IMR-90 (cell line): Measurements from ENCODE around the gene ZNF554. TPM values are rescaled to one million over a fixed set of nuclear protein-coding genes. Genes with fewer than 3 reads are reported as not detected.

Source experiments
- ATAC-seq: fragments of 200-7000 bp; cut with Tn5 transposase; 2 replicates; pipeline ENCODE4 v1.9.1; 2020; ENCODE audit warnings: low read depth, mild to moderate bottlenecking, moderate library complexity
- BruUV-seq: library from RNA; stranded (reverse); fragments of 400-500 nt; replicated peaks from 2 replicates; lab custom pipeline; 2021; lab: Mats Ljungman, UMichigan
- CTCF ChIA-PET: fragments of 300-600 bp; formaldehyde crosslinking; extraction: SDS; loops from one replicate; lab custom pipeline; 2021; ENCODE audit warnings: antibody characterized with exemption; lab: Yijun Ruan, JAX
- POLR2A ChIA-PET: fragments of 300-600 bp; sonication (Branson Sonifier 250); formaldehyde crosslinking; loops from one replicate; lab custom pipeline; 2022; ENCODE audit warnings: antibody characterized with exemption; ENCODE audit not compliant: unreplicated experiment; lab: Charles Lee
- DNase-seq: peaks from one replicate; pipeline ENCODE4 v3.0.0; 2013
- H2AFZ ChIP-seq: replicated peaks from 2 replicates; pipeline ENCODE3; 2013; ENCODE audit warnings: low read length, mild to moderate bottlenecking; ENCODE audit not compliant: poor library complexity
- H2AK5ac ChIP-seq: 2 replicates; pipeline ENCODE4 v1.6.1; 2013; ENCODE audit warnings: low read depth, low read length, inconsistent platforms
- H2AK9ac ChIP-seq: replicated peaks from 2 replicates; pipeline ENCODE3; 2013; ENCODE audit warnings: mild to moderate bottlenecking, low read depth, low read length, moderate library complexity; ENCODE audit not compliant: poor library complexity
- H2BK120ac ChIP-seq: 2 replicates; pipeline ENCODE4 v1.6.1; 2013; ENCODE audit warnings: low read depth, low read length, inconsistent platforms
- H2BK15ac ChIP-seq: 3 replicates; pipeline ENCODE4 v1.6.1; 2013; ENCODE audit warnings: low read depth, low read length, inconsistent platforms
- H2BK20ac ChIP-seq: 2 replicates; pipeline ENCODE4 v1.6.1; 2013; ENCODE audit warnings: low read depth, mild to moderate bottlenecking, inconsistent platforms, low read length, moderate library complexity
- H2BK5ac ChIP-seq: 2 replicates; pipeline ENCODE4 v1.6.1; 2013; ENCODE audit warnings: mild to moderate bottlenecking, low read depth, low read length, inconsistent platforms; ENCODE audit not compliant: poor library complexity, severe bottlenecking
- H3K14ac ChIP-seq: replicated peaks from 2 replicates; pipeline ENCODE4 v1.6.1; 2013; ENCODE audit warnings: low read depth, low read length, inconsistent platforms
- H3K18ac ChIP-seq: 2 replicates; pipeline ENCODE4 v1.6.1; 2013; ENCODE audit warnings: low read depth, low read length, control low read depth
- H3K23ac ChIP-seq: 2 replicates; pipeline ENCODE4 v1.6.1; 2013; ENCODE audit warnings: low read depth, low read length, inconsistent platforms
- H3K27ac ChIP-seq: 2 replicates; pipeline ENCODE4 v1.5.1; 2013; ENCODE audit warnings: mild to moderate bottlenecking, control low read depth, low read length; ENCODE audit not compliant: insufficient read depth
- H3K27me3 ChIP-seq: 2 replicates; pipeline ENCODE4 v1.6.1; 2013; ENCODE audit warnings: low read length; ENCODE audit not compliant: control insufficient read depth, insufficient read depth
- H3K36me3 ChIP-seq: 2 replicates; pipeline ENCODE4 v1.6.1; 2013; ENCODE audit warnings: low read length, mixed read lengths; ENCODE audit not compliant: control insufficient read depth, insufficient read depth
- H3K4ac ChIP-seq: 2 replicates; pipeline ENCODE4 v1.6.1; 2013; ENCODE audit warnings: low read depth, low read length, inconsistent platforms
- H3K4me1 ChIP-seq: 2 replicates; pipeline ENCODE4 v1.6.1; 2013; ENCODE audit warnings: low read length, mixed read lengths; ENCODE audit not compliant: control insufficient read depth, insufficient read depth
- H3K4me2 ChIP-seq: 2 replicates; pipeline ENCODE4 v1.6.1; 2013; ENCODE audit warnings: low read depth, mild to moderate bottlenecking, control low read depth, low read length, moderate library complexity
- H3K4me3 ChIP-seq: 2 replicates; pipeline ENCODE4 v1.5.1; 2013; ENCODE audit warnings: low read depth, mild to moderate bottlenecking, control low read depth, low read length, moderate library complexity; ENCODE audit not compliant: insufficient read depth
- H3K56ac ChIP-seq: 2 replicates; pipeline ENCODE4 v1.6.1; 2013; ENCODE audit warnings: low read length, inconsistent platforms; ENCODE audit not compliant: insufficient read depth; ENCODE audit errors: extremely low read depth
- H3K79me1 ChIP-seq, 2 experiments: 2 replicates each; pipeline ENCODE4 v1.6.1; 2013; ENCODE audit warnings: low read length in 2 of 2, inconsistent platforms in 1 of 2, low read depth in 1 of 2
- H3K9ac ChIP-seq: 2 replicates; pipeline ENCODE4 v1.6.1; 2013; ENCODE audit warnings: low read depth, low read length, control low read depth
- H3K9me1 ChIP-seq: 2 replicates; pipeline ENCODE4 v1.6.1; 2013; ENCODE audit warnings: low read length, inconsistent platforms; ENCODE audit not compliant: insufficient read depth
- H3K9me3 ChIP-seq: 2 replicates; pipeline ENCODE4 v1.6.1; 2013; ENCODE audit warnings: low read length; ENCODE audit not compliant: control insufficient read depth, insufficient read depth
- H4K20me1 ChIP-seq: 2 replicates; pipeline ENCODE4 v1.6.1; 2013; ENCODE audit warnings: low read length, inconsistent platforms; ENCODE audit not compliant: insufficient read depth
- H4K5ac ChIP-seq: 2 replicates; pipeline ENCODE4 v1.6.1; 2013; ENCODE audit warnings: mild to moderate bottlenecking, low read depth, low read length, control low read depth
- H4K8ac ChIP-seq, 2 experiments: 2 replicates each; pipeline ENCODE4 v1.6.1; 2013; ENCODE audit warnings: low read depth in 2 of 2, low read length in 2 of 2, control low read depth in 1 of 2, inconsistent platforms in 1 of 2
- H4K91ac ChIP-seq: 2 replicates; pipeline ENCODE4 v1.6.1; 2013; ENCODE audit warnings: low read depth, low read length, inconsistent platforms; ENCODE audit not compliant: insufficient read depth
- BHLHE40 ChIP-seq: fragments of 150-350 bp; IDR thresholded peaks from 2 replicates; pipeline ENCODE4 v1.6.1; 2016; ENCODE audit warnings: mild to moderate bottlenecking, low read depth, low read length
- CEBPB ChIP-seq: IDR thresholded peaks from 2 replicates; pipeline ENCODE4 v1.6.1; 2012; ENCODE audit warnings: low read depth, low read length, improper control_type of control experiment
- CHD1 ChIP-seq: IDR thresholded peaks from 2 replicates; pipeline ENCODE4 v1.6.1; 2012; ENCODE audit warnings: low read depth, low read length, improper control_type of control experiment
- FOS ChIP-seq: fragments of 150-350 bp; IDR thresholded peaks from 2 replicates; pipeline ENCODE4 v1.6.1; 2016; ENCODE audit warnings: low read depth, low read length
- MAFK ChIP-seq: IDR thresholded peaks from 2 replicates; pipeline ENCODE4 v1.6.1; 2012; ENCODE audit warnings: low read depth, low read length, improper control_type of control experiment
- MAZ ChIP-seq: IDR thresholded peaks from 2 replicates; pipeline ENCODE4 v1.6.1; 2012; ENCODE audit warnings: low read depth, mild to moderate bottlenecking, low read length, improper control_type of control experiment, moderate library complexity, borderline replicate concordance
- MXI1 ChIP-seq: IDR thresholded peaks from 2 replicates; pipeline ENCODE4 v1.6.1; 2012; ENCODE audit warnings: low read depth, mild to moderate bottlenecking, low read length, moderate library complexity, borderline replicate concordance
- NFE2L2 ChIP-seq: fragments of 150-350 bp; IDR thresholded peaks from 2 replicates; pipeline ENCODE4 v1.6.1; 2016; ENCODE audit warnings: low read depth, mild to moderate bottlenecking, low read length
- POLR2A ChIP-seq: IDR thresholded peaks from 2 replicates; pipeline ENCODE4 v1.6.1; 2012; ENCODE audit warnings: mild to moderate bottlenecking, low read depth, low read length
- RAD21 ChIP-seq: IDR thresholded peaks from 2 replicates; pipeline ENCODE4 v1.6.1; 2012; ENCODE audit warnings: low read length, improper control_type of control experiment
- RCOR1 ChIP-seq: IDR thresholded peaks from 2 replicates; pipeline ENCODE4 v1.6.1; 2012; ENCODE audit warnings: mild to moderate bottlenecking, low read length, improper control_type of control experiment; ENCODE audit not compliant: insufficient replicate concordance
- RFX5 ChIP-seq: IDR thresholded peaks from 2 replicates; pipeline ENCODE4 v1.8.0; 2012; ENCODE audit warnings: low read depth, mild to moderate bottlenecking, low read length, moderate library complexity
- SMC3 ChIP-seq: fragments of 150-350 bp; IDR thresholded peaks from 2 replicates; pipeline ENCODE4 v1.6.1; 2016; ENCODE audit warnings: low read depth, mild to moderate bottlenecking, antibody characterized with exemption, low read length, moderate library complexity
- WGBS, 2 experiments: methylation state at CpG; one replicate each; pipeline versions ENCODE4 v1.1.5 to v1.1.7; 2013; ENCODE audit warnings: missing lambda C conversion rate in 2 of 2; ENCODE audit not compliant: insufficient read length in 1 of 2; ENCODE audit errors: extremely low coverage in 2 of 2; 5-methylcytosine and 5-hydroxymethylcytosine counted together
- dilution Hi-C: fragments of 300-500 bp; cut with HindIII; formaldehyde crosslinking; loops from one replicate; pipeline ENCODE4 v1.14.3; 2018; ENCODE audit warnings: low sequenced_read_pairs; ENCODE audit not compliant: unreplicated experiment
- in situ Hi-C: fragments of 300-500 bp; cut with MboI; formaldehyde crosslinking; loops from 3 replicates; pipeline ENCODE4 v1.14.3; 2019; ENCODE audit warnings: low sequenced_read_pairs, inconsistent platforms, mixed read lengths
- intact Hi-C: fragments of 100-400 bp; cut with micrococcal nuclease; formaldehyde crosslinking; loops from 2 replicates; pipeline ENCODE4 v1.10.0; 2022
- polyA plus RNA-seq, 3 experiments: library from polyadenylated mRNA; depleted of rRNA; stranded (reverse); fragments of >200 nt; gene quantifications; 2 replicates each; pipeline ENCODE4 v1.2.3, GENCODE V29; 2012; ENCODE audit warnings: low replicate concordance in 1 of 3
- total RNA-seq: library from RNA; depleted of rRNA; stranded (reverse); fragments of >200 nt; gene quantifications from 2 replicates; pipeline ENCODE4 v1.2.3, GENCODE V29; 2012
- TF ChIP-seq, protein P1 (sequence below): fragments of 150-350 bp; IDR thresholded peaks from 2 replicates; pipeline ENCODE4 v1.6.1; 2017; ENCODE audit warnings: mild to moderate bottlenecking, antibody characterized with exemption, low read length, low read depth
- TF ChIP-seq, protein P2 (sequence below): fragments of 150-350 bp; IDR thresholded peaks from 2 replicates; pipeline ENCODE4 v1.6.1; 2016; ENCODE audit warnings: low read depth, mild to moderate bottlenecking, low read length, moderate library complexity, borderline replicate concordance
- TF ChIP-seq, protein P3 (sequence below): conservative IDR thresholded peaks from 2 replicates; pipeline ENCODE4 v1.5.1; 2012; ENCODE audit warnings: mild to moderate bottlenecking, low read depth, low read length, improper control_type of control experiment

Gene ZNF554
- total and polyA plus RNA-seq, 2 of the 4 experiments (the other 2 are of a cell fraction) = 1.5 to 3.0 TPM

DNA sequence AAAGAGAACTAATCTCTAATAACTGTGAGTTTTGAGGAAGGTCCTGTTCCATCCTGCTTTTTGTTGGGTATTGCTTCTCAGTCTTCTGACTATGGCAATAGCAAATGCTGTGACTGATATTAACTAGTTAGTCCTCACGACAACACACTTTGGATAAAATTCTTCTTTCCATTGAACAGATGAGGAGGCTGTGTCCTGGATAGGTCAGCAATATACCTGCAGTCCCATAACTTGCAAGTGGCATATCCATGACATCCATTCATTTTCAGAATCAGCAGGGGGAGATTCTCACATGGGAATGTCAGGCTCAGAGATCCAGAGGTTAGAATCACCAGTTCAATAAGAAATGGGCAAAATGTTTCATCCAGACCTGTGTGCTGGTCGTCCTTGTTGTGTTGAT lies 7.4 kb downstream of the ZNF554 start:
- Histone ChIP-seq H3K4me1 (no peaks in the 10 kb centered on the region), H3K18ac (no peak overlapping the region), H2BK15ac (no peak overlapping the region), H3K56ac (no peak overlapping the region), H3K9me1 (no peaks in the 10 kb centered on the region), H4K91ac (no peak overlapping the region), H2BK20ac (no peak overlapping the region), H3K4me3 (no peak overlapping the region), H3K4me2 (no peak overlapping the region), H3K27ac (no peak overlapping the region), H2AK5ac (no peak overlapping the region), H3K9me3 (peaks cover 37% of the 10 kb centered on the region), H2AFZ (no peak overlapping the region), H4K8ac (no peak overlapping the region), H2AK9ac (no peak overlapping the region), H3K36me3 (peaks cover 21% of the 10 kb centered on the region; the same call in 1 of the 2 replicates), H3K14ac (no peak overlapping the region), H2BK5ac (no peak overlapping the region), H3K23ac (no peak overlapping the region), H3K4ac (no peak overlapping the region), H3K79me1 (no peaks in the 10 kb centered on the region), H3K27me3 (no peaks in the 10 kb centered on the region), H2BK120ac (no peak overlapping the region), H4K5ac (no peak overlapping the region), H3K9ac (no peak overlapping the region), H4K20me1 (no peaks in the 10 kb centered on the region)
- WGBS, 2 experiments = 60% methylated on average over 1 of the region's 2 CpGs; no CpG with 5 or more reads in 1 of the 2 experiments
- ChIA-PET CTCF (no interaction called here), POLR2A (no interaction called here)
- intact Hi-C loops = no loop called here
- ATAC-seq (no peak), DNase-seq (no peak)
- dilution Hi-C loops = no loop called here
- no TSS peak for BruUV-seq
- in situ Hi-C loops = no loop called here
- TF ChIP-seq NFE2L2 (no peak), RCOR1 (no peak), CHD1 (no peak), POLR2A (no peak), SMC3 (no peak), RFX5 (no peak), MXI1 (no peak), CEBPB (no peak), BHLHE40 (no peak), FOS (no peak), MAFK (no peak), MAZ (no peak), RAD21 (no peak)
- TF ChIP-seq, protein P1, sequence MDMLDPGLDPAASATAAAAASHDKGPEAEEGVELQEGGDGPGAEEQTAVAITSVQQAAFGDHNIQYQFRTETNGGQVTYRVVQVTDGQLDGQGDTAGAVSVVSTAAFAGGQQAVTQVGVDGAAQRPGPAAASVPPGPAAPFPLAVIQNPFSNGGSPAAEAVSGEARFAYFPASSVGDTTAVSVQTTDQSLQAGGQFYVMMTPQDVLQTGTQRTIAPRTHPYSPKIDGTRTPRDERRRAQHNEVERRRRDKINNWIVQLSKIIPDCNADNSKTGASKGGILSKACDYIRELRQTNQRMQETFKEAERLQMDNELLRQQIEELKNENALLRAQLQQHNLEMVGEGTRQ = no peak
- TF ChIP-seq, protein P2, sequence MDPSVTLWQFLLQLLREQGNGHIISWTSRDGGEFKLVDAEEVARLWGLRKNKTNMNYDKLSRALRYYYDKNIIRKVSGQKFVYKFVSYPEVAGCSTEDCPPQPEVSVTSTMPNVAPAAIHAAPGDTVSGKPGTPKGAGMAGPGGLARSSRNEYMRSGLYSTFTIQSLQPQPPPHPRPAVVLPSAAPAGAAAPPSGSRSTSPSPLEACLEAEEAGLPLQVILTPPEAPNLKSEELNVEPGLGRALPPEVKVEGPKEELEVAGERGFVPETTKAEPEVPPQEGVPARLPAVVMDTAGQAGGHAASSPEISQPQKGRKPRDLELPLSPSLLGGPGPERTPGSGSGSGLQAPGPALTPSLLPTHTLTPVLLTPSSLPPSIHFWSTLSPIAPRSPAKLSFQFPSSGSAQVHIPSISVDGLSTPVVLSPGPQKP = no peak
- TF ChIP-seq, protein P3, sequence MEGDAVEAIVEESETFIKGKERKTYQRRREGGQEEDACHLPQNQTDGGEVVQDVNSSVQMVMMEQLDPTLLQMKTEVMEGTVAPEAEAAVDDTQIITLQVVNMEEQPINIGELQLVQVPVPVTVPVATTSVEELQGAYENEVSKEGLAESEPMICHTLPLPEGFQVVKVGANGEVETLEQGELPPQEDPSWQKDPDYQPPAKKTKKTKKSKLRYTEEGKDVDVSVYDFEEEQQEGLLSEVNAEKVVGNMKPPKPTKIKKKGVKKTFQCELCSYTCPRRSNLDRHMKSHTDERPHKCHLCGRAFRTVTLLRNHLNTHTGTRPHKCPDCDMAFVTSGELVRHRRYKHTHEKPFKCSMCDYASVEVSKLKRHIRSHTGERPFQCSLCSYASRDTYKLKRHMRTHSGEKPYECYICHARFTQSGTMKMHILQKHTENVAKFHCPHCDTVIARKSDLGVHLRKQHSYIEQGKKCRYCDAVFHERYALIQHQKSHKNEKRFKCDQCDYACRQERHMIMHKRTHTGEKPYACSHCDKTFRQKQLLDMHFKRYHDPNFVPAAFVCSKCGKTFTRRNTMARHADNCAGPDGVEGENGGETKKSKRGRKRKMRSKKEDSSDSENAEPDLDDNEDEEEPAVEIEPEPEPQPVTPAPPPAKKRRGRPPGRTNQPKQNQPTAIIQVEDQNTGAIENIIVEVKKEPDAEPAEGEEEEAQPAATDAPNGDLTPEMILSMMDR = no peak
